Fibroblast of mammary gland (primary cell): ENCODE results near the gene GHR.
"Not testable (repeated sequence)": the region's sequence is repeated elsewhere in the genome, so short reads cannot be mapped to it uniquely, and the experiment has no call there.

ENCODE experiments used
- DNase-seq: peaks from one replicate; pipeline ENCODE4 v3.0.0-alpha.2; 2010; ENCODE audit warnings: low read depth
- H3K4me3 ChIP-seq: 2 replicates; pipeline ENCODE4 v1.5.1; 2011; ENCODE audit warnings: low read depth, mild to moderate bottlenecking, low read length, moderate library complexity; ENCODE audit not compliant: control insufficient read depth
- CTCF ChIP-seq: conservative IDR thresholded peaks from 2 replicates; pipeline ENCODE4 v1.5.1; 2011; ENCODE audit warnings: low read depth, low read length, inconsistent platforms; ENCODE audit not compliant: control insufficient read depth, insufficient read depth

Gene GHR

GRCh38 chr5:42573386-42573785 is 150.1 kb downstream of the GHR start:
- DNase-seq, result no peak
- no peak overlapping the region for H3K4me3 ChIP-seq
- TF ChIP-seq CTCF, result no peak

GRCh38 chr5:42575914-42576313 is 152.7 kb downstream of the GHR start:
- H3K4me3 ChIP-seq, DNase-seq: not testable (repeated sequence)

GRCh38 chr5:42578901-42579300 is 155.7 kb downstream of the GHR start:
- not testable (repeated sequence) for H3K4me3 ChIP-seq, DNase-seq

DNA sequence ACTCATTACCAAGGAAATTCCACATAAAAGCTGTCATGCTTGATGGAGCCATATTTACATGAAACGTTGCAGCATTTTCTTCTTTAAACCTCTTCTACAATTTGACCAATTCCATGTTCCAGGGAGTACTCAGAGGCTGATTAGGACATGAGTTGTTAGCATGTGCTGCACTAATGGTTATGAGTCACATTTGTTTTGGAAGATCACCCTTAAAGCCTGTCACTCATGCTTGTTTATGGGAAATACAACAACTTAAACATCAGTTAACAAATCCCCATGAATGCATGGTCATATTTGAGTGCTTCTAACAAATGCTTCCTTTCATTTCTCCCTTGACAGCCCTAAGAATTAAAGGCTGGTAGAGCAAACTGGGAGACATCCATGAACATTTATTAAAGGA is 156.1 kb downstream of the GHR start:
- no peak for TF ChIP-seq CTCF
- H3K4me3 ChIP-seq, result no peak overlapping the region
- DNase-seq, result peak; percentile 78

DNA sequence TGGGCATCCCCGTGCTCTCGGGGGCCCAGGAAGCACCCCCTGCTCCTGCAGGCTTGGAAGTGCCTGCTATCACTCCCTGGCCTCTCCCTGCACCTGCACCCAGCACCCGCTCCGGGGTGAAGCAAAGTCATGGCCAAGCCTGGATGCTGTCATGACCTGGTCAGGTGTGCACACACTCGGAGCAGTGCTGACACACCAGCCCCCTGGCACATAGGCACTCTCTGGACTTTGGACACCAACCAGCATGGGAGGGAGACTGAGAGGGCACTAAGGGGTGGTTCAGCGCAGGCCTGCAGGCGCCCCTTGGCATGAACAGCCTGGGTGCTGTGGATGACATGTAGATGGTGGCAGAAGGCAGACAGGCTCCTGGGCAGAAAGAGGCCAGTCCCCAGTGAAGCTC is 158.6 kb downstream of the GHR start:
- TF ChIP-seq CTCF, result no peak
- DNase-seq, result no peak
- no peak overlapping the region for H3K4me3 ChIP-seq

- no peak overlapping the region for H3K4me3 ChIP-seq
- no peak for DNase-seq
- no peak for TF ChIP-seq CTCF
These were observed 159.5 kb downstream of the GHR start for GRCh38 chr5:42582723-42583122.

DNA sequence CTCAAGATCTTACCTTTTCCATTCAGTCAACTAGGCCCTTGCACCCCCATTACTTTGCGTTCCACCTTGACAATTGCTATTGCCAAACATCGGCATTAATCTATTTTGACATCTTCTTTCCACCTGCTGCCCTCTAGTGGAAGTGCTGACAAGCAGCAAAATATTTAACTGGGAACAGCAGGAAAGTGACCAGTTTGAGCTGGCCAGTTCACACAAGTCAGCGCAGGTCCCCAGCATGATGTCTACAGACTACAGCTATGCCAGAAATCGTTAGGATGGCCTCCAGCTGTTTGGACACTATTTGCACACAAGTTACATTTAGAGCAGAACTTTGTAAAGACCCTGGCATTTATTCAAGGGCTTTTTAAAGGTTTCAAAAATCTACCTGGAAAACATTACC is 160.1 kb downstream of the GHR start:
- peak; percentile 87 for TF ChIP-seq CTCF
- no peak overlapping the region for H3K4me3 ChIP-seq
- DNase-seq, result peak; percentile 68

- peak; percentile 33 for DNase-seq
- no peak for TF ChIP-seq CTCF
- no peak overlapping the region for H3K4me3 ChIP-seq
These were observed 163.4 kb downstream of the GHR start for GRCh38 chr5:42586625-42587024.
